GM21423 (cell line): ENCODE data around the gene EIF2S3B.
"Not testable (repeated sequence)": the region's sequence is repeated elsewhere in the genome, so short reads cannot be mapped to it uniquely, and the experiment has no call there.

Experiments used
- ATAC-seq: cut with Tn5 transposase; IDR thresholded peaks from one replicate; pipeline ENCODE4 v1.9.1; 2021; ENCODE audit warnings: mild to moderate bottlenecking, moderate library complexity; ENCODE audit not compliant: unreplicated experiment

Gene EIF2S3B

DNA sequence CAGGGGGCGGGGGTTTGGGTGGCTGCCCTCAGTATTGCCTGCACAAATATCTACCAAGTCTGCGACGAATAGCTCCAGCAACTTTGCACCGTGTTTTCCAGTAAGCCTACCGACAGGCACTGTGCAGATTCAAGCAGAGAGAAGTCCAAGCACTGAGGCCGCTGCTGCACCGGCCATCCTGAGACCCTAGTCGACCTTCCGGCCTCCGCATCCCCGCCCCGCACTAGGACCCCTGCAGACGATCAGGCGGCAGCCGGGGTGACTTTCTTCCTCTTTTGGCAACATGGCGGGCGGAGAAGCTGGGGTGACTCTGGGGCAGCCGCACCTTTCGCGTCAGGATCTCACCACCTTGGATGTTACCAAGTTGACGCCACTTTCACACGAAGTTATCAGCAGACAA lies at the start of gene EIF2S3B:
Gene EIF2S3B (plus strand): TSS at position 271 of the 400 bp plus-strand sequence. CDS start 13 bp downstream, at position 284.
- no peak for ATAC-seq

DNA sequence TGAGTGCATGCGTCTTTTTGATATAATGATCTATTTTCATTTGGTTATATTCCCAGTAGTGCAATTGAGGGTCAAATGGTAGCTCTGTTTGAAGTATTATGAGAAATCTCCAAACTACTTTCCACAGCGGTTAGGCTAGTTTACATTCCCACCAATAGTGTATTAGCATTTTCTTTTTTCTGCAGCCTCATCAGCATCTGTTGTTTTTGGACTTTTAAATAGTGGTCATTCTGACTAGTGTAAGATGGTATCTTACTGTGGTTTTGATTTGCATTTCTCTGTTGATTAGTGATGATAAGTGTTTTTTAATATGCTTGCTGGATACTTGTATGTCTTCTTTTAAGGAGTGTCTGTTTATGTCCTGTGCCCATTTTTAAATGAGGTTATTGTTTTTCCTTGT lies 48.8 kb upstream of the EIF2S3B start:
- no peak for ATAC-seq

DNA sequence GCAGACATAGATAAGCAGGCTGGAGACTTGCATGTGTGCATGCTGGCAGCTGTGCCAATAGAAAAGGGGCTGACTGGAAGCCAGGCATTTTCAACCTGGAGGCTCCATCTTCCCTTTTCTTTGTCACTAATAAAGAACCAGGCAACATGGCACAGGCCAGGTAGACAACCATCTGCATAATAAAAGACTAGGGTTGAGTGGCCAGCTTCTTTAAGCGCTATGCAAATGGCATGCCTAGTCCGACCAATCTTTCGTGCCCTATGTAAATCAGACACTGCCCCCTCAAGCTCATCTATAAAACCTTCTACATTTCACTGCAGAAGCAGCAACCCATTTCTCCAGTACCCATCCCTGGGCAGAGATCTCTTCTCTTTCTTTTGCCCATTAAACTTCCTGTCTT lies 47.9 kb upstream of the EIF2S3B start:
- no peak for ATAC-seq

- ATAC-seq = no peak
Measured at GRCh38 chr12:10466311-10466710, 39.4 kb upstream of the EIF2S3B start.

DNA sequence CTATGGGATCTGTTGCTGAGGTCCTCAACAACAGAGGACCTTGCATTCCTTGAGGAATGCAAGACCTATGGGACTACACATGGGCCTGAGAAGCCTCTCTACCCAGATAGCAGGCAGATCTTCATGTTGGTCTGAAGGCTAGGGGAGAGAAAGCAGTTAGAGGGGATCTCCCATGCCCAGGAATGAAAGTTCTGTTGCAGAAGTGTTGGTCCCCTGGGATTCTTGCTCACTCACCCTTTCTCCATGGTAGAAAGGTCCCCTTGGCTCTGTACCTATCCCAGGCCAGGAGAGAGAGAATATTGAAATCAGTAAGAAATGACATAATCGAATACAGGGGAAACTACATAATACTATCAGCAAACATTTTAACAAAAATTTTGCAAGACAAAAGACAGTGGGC lies 36.0 kb upstream of the EIF2S3B start:
- no peak for ATAC-seq

DNA sequence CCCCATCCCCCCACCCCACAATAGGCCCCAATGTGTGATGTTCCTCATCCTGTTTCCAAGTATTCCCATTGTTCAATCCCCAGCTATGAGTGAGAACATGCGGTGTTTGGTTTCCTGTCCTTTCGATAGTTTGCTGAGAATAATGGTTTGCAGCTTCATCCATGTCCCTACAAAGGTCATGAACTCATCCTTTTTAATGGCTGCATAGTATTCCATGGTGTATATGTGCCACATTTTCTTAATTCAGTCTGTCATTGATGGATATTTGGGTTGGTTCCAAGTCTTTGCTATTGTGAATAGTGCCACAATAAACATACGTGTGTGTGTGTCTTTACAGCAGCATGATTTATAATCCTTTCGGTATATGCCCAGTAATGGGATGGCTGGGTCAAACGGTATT lies 32.9 kb upstream of the EIF2S3B start:
- not testable (repeated sequence) for ATAC-seq

DNA sequence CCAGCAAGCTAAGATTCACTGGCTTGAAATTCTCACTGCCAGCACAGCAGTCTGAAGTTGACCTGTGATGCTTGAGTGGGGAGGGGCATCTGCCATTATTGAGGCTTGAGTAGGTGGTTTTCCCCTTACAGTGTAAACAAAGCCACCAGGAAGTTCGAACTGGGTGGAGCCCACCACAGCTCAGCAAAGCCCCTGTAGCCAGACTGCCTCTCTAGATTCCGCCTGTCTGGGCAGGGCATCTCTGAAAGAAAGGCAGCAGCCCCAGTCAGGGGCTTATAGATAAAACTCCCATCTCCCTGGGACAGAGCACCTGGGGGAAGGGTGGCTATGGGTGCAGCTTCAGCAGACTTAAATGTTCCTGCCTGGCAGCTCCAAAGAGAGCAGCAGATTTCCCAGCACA lies 23.8 kb upstream of the EIF2S3B start:
- ATAC-seq = not testable (repeated sequence)

GRCh38 chr12:10487328-10487727 lies 18.4 kb upstream of the EIF2S3B start:
- not testable (repeated sequence) for ATAC-seq

DNA sequence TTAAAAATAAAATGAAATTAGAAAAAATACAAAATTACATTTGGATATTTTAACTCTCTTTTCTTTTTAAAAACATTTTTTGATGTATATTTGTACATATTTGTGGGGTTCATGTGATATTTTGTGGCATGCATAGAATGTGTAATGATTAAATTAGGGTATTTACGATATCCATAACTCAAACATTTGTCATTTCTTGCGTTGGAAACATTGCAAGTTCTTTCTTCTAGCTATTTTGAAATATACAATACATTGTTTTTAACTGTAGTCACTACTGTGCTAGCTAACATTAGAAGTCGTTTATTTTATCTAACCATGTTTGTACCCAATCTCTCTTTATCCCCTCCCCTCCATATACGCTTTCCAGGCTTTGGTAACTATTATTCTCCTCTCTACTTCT lies 13.9 kb upstream of the EIF2S3B start:
- ATAC-seq = no peak

DNA sequence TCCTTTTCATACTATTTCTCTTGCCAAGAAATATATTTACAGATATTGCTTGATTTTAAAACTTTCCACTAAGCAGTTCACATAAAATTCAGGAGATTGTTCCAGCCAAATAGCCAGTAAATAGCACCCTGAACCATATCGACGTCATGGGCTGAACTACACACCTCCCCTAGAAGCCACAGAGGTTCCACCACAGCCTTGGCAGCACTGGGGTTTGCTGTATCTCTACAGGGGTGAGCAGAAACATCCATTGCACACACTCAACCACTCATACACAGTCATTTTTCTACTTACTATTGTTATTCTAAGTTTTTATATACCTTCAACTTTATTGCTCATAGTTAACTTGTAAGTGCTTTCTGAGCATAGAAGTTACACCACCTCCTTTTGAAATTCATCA lies 8.1 kb upstream of the EIF2S3B start:
- ATAC-seq = no peak

DNA sequence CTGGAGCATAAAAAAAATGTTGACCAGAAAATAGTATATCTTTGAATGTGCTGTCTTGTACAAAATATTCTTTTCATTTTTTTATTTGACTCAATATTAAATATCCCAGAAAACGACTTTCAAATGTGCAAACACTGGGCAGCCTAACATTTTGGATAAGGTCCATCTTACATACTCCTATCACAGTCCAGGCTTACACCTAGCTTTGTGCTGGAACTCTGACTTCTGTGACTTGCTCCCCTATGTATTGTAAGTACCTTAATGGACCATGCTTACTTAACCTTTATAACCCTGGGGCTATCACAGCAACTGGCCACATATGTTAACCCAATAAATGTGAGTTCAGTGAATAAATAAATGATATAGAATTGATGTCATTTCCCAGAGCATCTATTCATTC lies 7.6 kb upstream of the EIF2S3B start:
- no peak for ATAC-seq

- no peak for ATAC-seq
Measured at GRCh38 chr12:10501030-10501429, 4.7 kb upstream of the EIF2S3B start.

DNA sequence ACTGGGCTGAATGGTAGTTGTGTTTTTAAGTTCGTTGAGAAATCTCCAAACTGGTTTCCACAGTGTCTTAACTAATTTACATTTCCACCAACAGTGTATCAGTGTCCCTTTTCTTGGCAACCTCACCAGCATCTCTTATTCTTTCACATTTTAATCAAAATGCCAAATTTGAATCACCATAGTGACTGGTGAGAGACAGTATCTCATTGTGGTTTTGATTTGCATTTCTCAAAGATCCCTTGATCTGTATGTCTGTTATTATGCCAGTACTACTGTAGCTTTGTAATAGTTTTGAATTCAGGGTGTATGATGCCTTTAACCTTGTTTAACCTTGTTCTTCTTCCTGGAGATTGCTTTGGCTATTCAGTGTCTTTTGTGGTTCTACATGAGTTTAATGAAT lies 2.2 kb upstream of the EIF2S3B start:
- ATAC-seq = no peak

DNA sequence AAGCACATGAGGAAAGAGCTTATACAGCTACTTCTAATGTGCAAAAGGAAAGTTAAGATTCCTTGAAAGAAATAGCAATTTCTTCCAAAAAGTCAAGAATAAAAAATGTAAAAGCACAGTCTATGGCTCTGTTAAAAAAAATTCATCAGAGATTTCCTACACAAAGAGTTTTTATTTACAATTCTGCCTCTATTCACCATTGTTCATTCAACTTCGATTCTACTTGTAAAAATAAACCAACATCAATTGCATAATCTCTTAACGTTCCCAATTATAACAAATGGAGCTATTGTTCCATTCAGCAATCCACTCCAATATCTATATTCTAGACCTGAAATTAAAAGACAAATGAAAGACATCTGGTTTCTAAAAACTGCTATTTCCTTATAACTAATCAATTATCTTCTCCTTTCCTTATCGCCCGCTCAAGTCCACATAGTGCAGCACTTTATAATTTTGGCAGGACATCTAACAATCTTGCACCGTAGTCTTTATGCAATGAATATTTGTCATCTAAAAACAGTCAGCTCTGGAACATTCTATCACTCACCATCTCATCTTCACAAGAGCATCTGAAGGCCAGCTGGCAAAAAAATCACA lies 6.2 kb downstream of the EIF2S3B start:
- ATAC-seq = no peak

DNA sequence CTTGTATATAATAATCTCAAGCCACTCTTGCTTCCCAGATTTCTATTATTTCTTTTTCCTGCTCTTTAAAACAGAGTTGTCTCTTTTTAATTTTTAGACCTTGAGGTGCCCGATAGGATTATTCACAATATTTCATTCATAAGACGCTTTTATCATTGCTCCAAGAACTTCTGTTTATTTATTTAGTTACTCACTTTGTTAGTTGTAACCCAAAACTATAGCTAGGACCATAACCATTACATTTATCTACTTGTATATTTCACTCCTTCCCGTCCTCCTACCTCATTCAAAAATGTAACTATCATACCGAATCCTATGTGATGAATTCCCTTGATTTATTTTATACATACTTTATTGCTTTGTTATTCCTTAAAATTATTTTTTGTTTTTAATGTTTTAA lies 7.1 kb downstream of the EIF2S3B start:
- no peak for ATAC-seq

DNA sequence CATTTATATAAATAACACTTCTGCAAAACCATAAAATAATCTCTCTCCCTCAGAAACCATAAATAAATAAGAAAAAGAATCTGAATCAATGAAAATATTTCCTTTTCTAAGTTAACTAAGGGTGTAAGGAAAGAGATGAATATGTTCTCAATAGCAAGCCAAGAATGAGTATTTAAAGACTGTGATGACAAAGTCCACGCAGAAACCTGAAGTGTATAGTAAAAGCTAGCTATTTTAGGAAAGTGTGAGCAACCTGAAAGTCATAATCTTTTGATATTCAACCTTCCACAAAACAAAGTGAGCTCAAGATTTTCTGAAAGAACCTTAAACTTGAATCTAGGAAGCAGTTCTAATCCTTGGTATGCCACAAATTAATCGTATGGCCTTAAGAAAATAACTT lies 15.9 kb downstream of the EIF2S3B start:
- ATAC-seq = no peak

- ATAC-seq = no peak
Measured at GRCh38 chr12:10528174-10528953, 22.7 kb downstream of the EIF2S3B start.

DNA sequence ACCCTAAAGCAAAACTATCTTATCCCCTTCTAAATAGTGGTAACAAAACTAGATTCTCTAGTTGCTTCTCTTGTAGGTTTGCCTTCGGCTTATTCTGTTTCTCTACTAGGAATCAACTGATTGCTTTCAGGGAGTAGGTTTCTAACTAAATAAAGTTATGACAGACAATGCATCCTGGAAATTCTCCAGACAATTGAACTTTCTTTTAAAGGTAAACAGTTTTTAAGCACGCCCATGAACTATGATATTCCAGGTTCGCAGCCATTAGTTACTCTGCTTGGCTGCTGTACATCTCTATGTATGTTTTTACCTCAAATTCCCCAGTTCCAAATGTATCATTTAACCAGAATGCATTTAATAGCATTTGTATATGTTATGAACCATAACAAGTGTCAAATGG lies 23.9 kb downstream of the EIF2S3B start:
- ATAC-seq = no peak

GRCh38 chr12:10537721-10538120 lies 32.0 kb downstream of the EIF2S3B start:
- ATAC-seq = no peak

- ATAC-seq = peak; percentile 96
Measured at GRCh38 chr12:10540776-10541205, 35.1 kb downstream of the EIF2S3B start.

GRCh38 chr12:10543499-10543898 lies 37.8 kb downstream of the EIF2S3B start:
- ATAC-seq = no peak

- no peak for ATAC-seq
Measured at GRCh38 chr12:10551375-10551774, 45.7 kb downstream of the EIF2S3B start.

- no peak for ATAC-seq
Measured at GRCh38 chr12:10553148-10553547, 47.5 kb downstream of the EIF2S3B start.
